Measurements from ENCODE around the gene ICE2.

- no peak for TF ChIP-seq CTCF (IDR thresholded peaks at IDR 0.05)
- no peak for TF ChIP-seq EP300 (IDR thresholded peaks at IDR 0.05)
- TF ChIP-seq POLR2AphosphoS5 (IDR thresholded peaks at IDR 0.05), result no peak
Measured at GRCh38 chr15:60457985-60458384, 21.0 kb downstream of the ICE2 start.

All from stomach (tissue), 4 donors.